PC-9 (cell line): ENCODE results near the gene MTARC2.

Source experiments
- EZH2 ChIP-seq: fragments of 200-600 bp; sonication (generic); IDR thresholded peaks from 2 replicates; pipeline ENCODE4 v1.8.0; 2017; ENCODE audit warnings: antibody characterized with exemption, low read depth
- TF ChIP-seq, protein P1 (sequence below): fragments of 200-600 bp; sonication (generic); conservative IDR thresholded peaks from 2 replicates; pipeline ENCODE4 v1.6.1; 2017; ENCODE audit warnings: mixed run types, antibody characterized with exemption, mild to moderate bottlenecking, moderate library complexity

GRCh38 chr1:220804202-220804586 lies 56.1 kb downstream of the MTARC2 start:
- TF ChIP-seq, protein P1, sequence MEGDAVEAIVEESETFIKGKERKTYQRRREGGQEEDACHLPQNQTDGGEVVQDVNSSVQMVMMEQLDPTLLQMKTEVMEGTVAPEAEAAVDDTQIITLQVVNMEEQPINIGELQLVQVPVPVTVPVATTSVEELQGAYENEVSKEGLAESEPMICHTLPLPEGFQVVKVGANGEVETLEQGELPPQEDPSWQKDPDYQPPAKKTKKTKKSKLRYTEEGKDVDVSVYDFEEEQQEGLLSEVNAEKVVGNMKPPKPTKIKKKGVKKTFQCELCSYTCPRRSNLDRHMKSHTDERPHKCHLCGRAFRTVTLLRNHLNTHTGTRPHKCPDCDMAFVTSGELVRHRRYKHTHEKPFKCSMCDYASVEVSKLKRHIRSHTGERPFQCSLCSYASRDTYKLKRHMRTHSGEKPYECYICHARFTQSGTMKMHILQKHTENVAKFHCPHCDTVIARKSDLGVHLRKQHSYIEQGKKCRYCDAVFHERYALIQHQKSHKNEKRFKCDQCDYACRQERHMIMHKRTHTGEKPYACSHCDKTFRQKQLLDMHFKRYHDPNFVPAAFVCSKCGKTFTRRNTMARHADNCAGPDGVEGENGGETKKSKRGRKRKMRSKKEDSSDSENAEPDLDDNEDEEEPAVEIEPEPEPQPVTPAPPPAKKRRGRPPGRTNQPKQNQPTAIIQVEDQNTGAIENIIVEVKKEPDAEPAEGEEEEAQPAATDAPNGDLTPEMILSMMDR, result no peak
- TF ChIP-seq EZH2, result no peak
